HG03064 (cell line): ENCODE measurements around the gene AGBL1.

Experiments used
- ATAC-seq: cut with Tn5 transposase; IDR thresholded peaks from one replicate; pipeline ENCODE4 v1.9.1; 2021; ENCODE audit warnings: low read depth; ENCODE audit not compliant: unreplicated experiment

The AGBL1 gene

GRCh38 chr15:86311568-86312280 lies 232.1 kb downstream of the AGBL1 start:
- ATAC-seq = no peak

- ATAC-seq = no peak
Measured at GRCh38 chr15:86312486-86312885, 232.8 kb downstream of the AGBL1 start.

- ATAC-seq = no peak
Measured at GRCh38 chr15:86316216-86316615, 236.5 kb downstream of the AGBL1 start.

- no peak for ATAC-seq
Measured at GRCh38 chr15:86316726-86317383, 237.2 kb downstream of the AGBL1 start.

- ATAC-seq = no peak
Measured at GRCh38 chr15:86317384-86317740, 237.7 kb downstream of the AGBL1 start.

GRCh38 chr15:86322629-86323028 lies 243.0 kb downstream of the AGBL1 start:
- no peak for ATAC-seq

GRCh38 chr15:86327230-86327865 lies 247.7 kb downstream of the AGBL1 start:
- ATAC-seq = no peak

GRCh38 chr15:86328658-86329057 lies 249.0 kb downstream of the AGBL1 start:
- no peak for ATAC-seq

- no peak for ATAC-seq
Measured at GRCh38 chr15:86329311-86330013, 249.8 kb downstream of the AGBL1 start.

- no peak for ATAC-seq
Measured at GRCh38 chr15:86333819-86334218, 254.1 kb downstream of the AGBL1 start.

- no peak for ATAC-seq
Measured at GRCh38 chr15:86336051-86336788, 256.5 kb downstream of the AGBL1 start.

GRCh38 chr15:86337071-86337470 lies 257.4 kb downstream of the AGBL1 start:
- no peak for ATAC-seq

GRCh38 chr15:86347245-86347644 lies 267.6 kb downstream of the AGBL1 start:
- no peak for ATAC-seq

- no peak for ATAC-seq
Measured at GRCh38 chr15:86349565-86349964, 269.9 kb downstream of the AGBL1 start.

- no peak for ATAC-seq
Measured at GRCh38 chr15:86353213-86353612, 273.5 kb downstream of the AGBL1 start.

GRCh38 chr15:86355361-86355760 lies 275.7 kb downstream of the AGBL1 start:
- ATAC-seq = no peak

- ATAC-seq = no peak
Measured at GRCh38 chr15:86355801-86356200, 276.1 kb downstream of the AGBL1 start.

- no peak for ATAC-seq
Measured at GRCh38 chr15:86362555-86362954, 282.9 kb downstream of the AGBL1 start.

- ATAC-seq = no peak
Measured at GRCh38 chr15:86373147-86373546, 293.5 kb downstream of the AGBL1 start.

- ATAC-seq = no peak
Measured at GRCh38 chr15:86375733-86376280, 296.1 kb downstream of the AGBL1 start.
